ENCODE results near the gene FNDC8. TPM values are rescaled to one million over a fixed set of nuclear protein-coding genes. Genes with fewer than 3 reads are reported as not detected.

FNDC8 gene
- total RNA-seq, 1 donor from 2014 or later = not detected

GRCh38 chr17:35129973-35130351 is 8.5 kb downstream of the FNDC8 start:
- intact Hi-C loops (cut with DNase I) = no loop called here

GRCh38 chr17:35130392-35130791 is 9.0 kb downstream of the FNDC8 start:
- H3K4me1 ChIP-seq = no peaks in the 10 kb centered on the region
- no peak for TF ChIP-seq CTCF (IDR thresholded peaks at IDR 0.05)
- no peak overlapping the region for H3K4me3 ChIP-seq
- H3K36me3 ChIP-seq = peaks cover 39 to 42% of the 10 kb centered on the region in 2 donors
- H3K9me3 ChIP-seq = no peaks in the 10 kb centered on the region
- no peak overlapping the region for H3K27ac ChIP-seq
- H3K27me3 ChIP-seq = no peaks in the 10 kb centered on the region
- DNase-seq (ENCODE audit: low spot score in 2 of 2) = no peak
- intact Hi-C loops (cut with DNase I) = no loop called here

More at GRCh38 chr17:35129973-35130351, 8.5 kb downstream of the FNDC8 start:
- Histone ChIP-seq H3K9me3 (no peaks in the 10 kb centered on the region), H3K27me3 (no peaks in the 10 kb centered on the region), H3K4me3 (no peak overlapping the region), H3K27ac (no peak overlapping the region), H3K36me3 (peaks cover 34 to 38% of the 10 kb centered on the region in 2 donors), H3K4me1 (no peaks in the 10 kb centered on the region)
- TF ChIP-seq CTCF (IDR thresholded peaks at IDR 0.05) = no peak
- DNase-seq (ENCODE audit: low spot score in 2 of 2) = no peak

- no peak for TF ChIP-seq CTCF (IDR thresholded peaks at IDR 0.05)
- Histone ChIP-seq H3K9me3 (no peaks in the 10 kb centered on the region), H3K27me3 (no peaks in the 10 kb centered on the region), H3K4me3 (no peak overlapping the region), H3K36me3 (peaks cover 56% of the 10 kb centered on the region in 2 donors), H3K4me1 (no peaks in the 10 kb centered on the region), H3K27ac (no peak overlapping the region)
- intact Hi-C loops (cut with DNase I) = no loop called here
- no peak for DNase-seq (ENCODE audit: low spot score in 2 of 2)
These were observed 10.7 kb downstream of the FNDC8 start for GRCh38 chr17:35132099-35132498.

GRCh38 chr17:35132816-35133550 is 11.6 kb downstream of the FNDC8 start:
- intact Hi-C loops (cut with DNase I) = no loop called here
- peaks cover 63 to 65% of the 10 kb centered on the region in 2 donors for H3K36me3 ChIP-seq
- no peak overlapping the region for H3K27ac ChIP-seq
- no peak for TF ChIP-seq CTCF (IDR thresholded peaks at IDR 0.05)
- no peaks in the 10 kb centered on the region for H3K9me3 ChIP-seq
- no peak for DNase-seq (ENCODE audit: low spot score in 2 of 2)
- H3K27me3 ChIP-seq = no peaks in the 10 kb centered on the region
- H3K4me3 ChIP-seq = no peak overlapping the region
- H3K4me1 ChIP-seq = no peaks in the 10 kb centered on the region

- intact Hi-C loops (cut with DNase I) = no loop called here
- no peak for DNase-seq (ENCODE audit: low spot score in 2 of 2)
- Histone ChIP-seq H3K36me3 (peaks cover 70 to 80% of the 10 kb centered on the region in 2 donors), H3K9me3 (no peaks in the 10 kb centered on the region), H3K4me1 (no peaks in the 10 kb centered on the region), H3K27ac (no peak overlapping the region), H3K4me3 (no peak overlapping the region), H3K27me3 (no peaks in the 10 kb centered on the region)
- no peak for TF ChIP-seq CTCF (IDR thresholded peaks at IDR 0.05)
These were observed 13.9 kb downstream of the FNDC8 start for GRCh38 chr17:35135322-35135721.

Measured in ascending aorta (tissue), 2 donors.